ENCODE results near the gene SLC1A3.

GRCh38 chr5:36701085-36701698 lies 94.8 kb downstream of the SLC1A3 start:
- TF ChIP-seq POLR2A (IDR thresholded peaks at IDR 0.05; ENCODE audit: extremely low read depth, insufficient read length) (no peak), CTCF (IDR thresholded peaks at IDR 0.05; ENCODE audit: low read depth, low read length) (no peak), MYC (IDR thresholded peaks at IDR 0.05; ENCODE audit: low read depth, low read length) (no peak)

Measured in NB4 (cell line).